NCI-H1092 treated with DMSO at 0.1 percent for 48 hours (cell line): Measurements from ENCODE around the gene IL16.
A peak's percentile ranks its signal among the peaks of the same experiment; 100 is the strongest.
"Not testable (repeated sequence)": the region's sequence is repeated elsewhere in the genome, so short reads cannot be mapped to it uniquely, and the experiment has no call there.

ENCODE experiments used
- DNase-seq: peaks from one replicate; lab custom pipeline; 2025; lab: John Stamatoyannopoulos, UW

Gene IL16

GRCh38 chr15:81314378-81314777 is 117.7 kb downstream of the IL16 start:
- DNase-seq = no peak

- DNase-seq = no peak
Measured at GRCh38 chr15:81315452-81316175, 118.9 kb downstream of the IL16 start.

- DNase-seq = no peak
Measured at GRCh38 chr15:81316267-81316666, 119.6 kb downstream of the IL16 start.

GRCh38 chr15:81317642-81318017 is 121.0 kb downstream of the IL16 start:
- no peak for DNase-seq

GRCh38 chr15:81321667-81322066 is 125.0 kb downstream of the IL16 start:
- no peak for DNase-seq

GRCh38 chr15:81322676-81323253 is 126.1 kb downstream of the IL16 start:
- DNase-seq = no peak

- DNase-seq = no peak
Measured at GRCh38 chr15:81323559-81323943, 126.9 kb downstream of the IL16 start.

GRCh38 chr15:81323944-81324881 is 127.5 kb downstream of the IL16 start, which contains the start of gene STARD5:
Gene STARD5 (minus strand): TSS chr15:81324141. CDS start chr15:81324099, 42 bp downstream.
- peak; percentile 92 for DNase-seq

GRCh38 chr15:81326466-81327212 is 130.0 kb downstream of the IL16 start:
- DNase-seq = no peak

- no peak for DNase-seq
Measured at GRCh38 chr15:81327516-81327915, 130.8 kb downstream of the IL16 start.

GRCh38 chr15:81329446-81329845 is 132.8 kb downstream of the IL16 start:
- no peak for DNase-seq

GRCh38 chr15:81330366-81331090 is 133.8 kb downstream of the IL16 start:
- DNase-seq = no peak

GRCh38 chr15:81331141-81331540 is 134.5 kb downstream of the IL16 start:
- not testable (repeated sequence) for DNase-seq

GRCh38 chr15:81331600-81331999 is 134.9 kb downstream of the IL16 start:
- no peak for DNase-seq

- no peak for DNase-seq
Measured at GRCh38 chr15:81332326-81332725, 135.6 kb downstream of the IL16 start.

- DNase-seq = no peak
Measured at GRCh38 chr15:81333363-81333762, 136.7 kb downstream of the IL16 start.

GRCh38 chr15:81334768-81335435 is 138.2 kb downstream of the IL16 start:
- DNase-seq = no peak

- no peak for DNase-seq
Measured at GRCh38 chr15:81335631-81336030, 139.0 kb downstream of the IL16 start.

GRCh38 chr15:81336568-81336967 is 139.9 kb downstream of the IL16 start:
- no peak for DNase-seq

GRCh38 chr15:81337241-81337640 is 140.6 kb downstream of the IL16 start:
- DNase-seq = no peak

GRCh38 chr15:81337713-81338157 is 141.1 kb downstream of the IL16 start:
- DNase-seq = no peak
